Neural cell (in vitro differentiated cells): Measurements from ENCODE around the gene TGDS. TPM values are rescaled to one million over a fixed set of nuclear protein-coding genes. Genes with fewer than 3 reads are reported as not detected.

Source experiments
- H2AFZ ChIP-seq: fragments of 200-600, 300-800 bp; sonication (generic), shearing (Covaris generic); 2 replicates; pipeline ENCODE4 v1.6.0; 2014; ENCODE audit warnings: low read depth, mild to moderate bottlenecking, antibody characterized with exemption, low read length, moderate library complexity
- H3F3A ChIP-seq: fragments of 200-600 bp; shearing (Covaris generic); 2 replicates; pipeline ENCODE4 v1.6.1; 2016; ENCODE audit warnings: mild to moderate bottlenecking, moderate library complexity, mixed read lengths, antibody characterized with exemption, low read length; ENCODE audit not compliant: insufficient read depth, poor library complexity, severe bottlenecking
- H3K27ac ChIP-seq: fragments of 200-600, 300-800 bp; sonication (generic), shearing (Covaris generic); 2 replicates; pipeline ENCODE4 v1.5.1; 2014; ENCODE audit warnings: mild to moderate bottlenecking, low read length, moderate library complexity
- H3K27me3 ChIP-seq: fragments of 300-800, 200-600 bp; sonication (generic), shearing (Covaris generic); 2 replicates; pipeline ENCODE4 v1.6.0; 2014; ENCODE audit warnings: mild to moderate bottlenecking, low read depth, low read length, moderate library complexity; ENCODE audit not compliant: insufficient read depth
- H3K36me3 ChIP-seq: fragments of 300-800, 200-600 bp; sonication (generic), shearing (Covaris generic); 2 replicates; pipeline ENCODE4 v1.5.1; 2014; ENCODE audit warnings: mild to moderate bottlenecking, antibody characterized with exemption, low read length, moderate library complexity; ENCODE audit not compliant: insufficient read depth
- H3K4me2 ChIP-seq: fragments of 300-800, 200-600 bp; sonication (generic), shearing (Covaris generic); 2 replicates; pipeline ENCODE4 v1.6.0; 2014; ENCODE audit warnings: mild to moderate bottlenecking, low read length
- H3K4me3 ChIP-seq: fragments of 300-800, 200-600 bp; sonication (generic), shearing (Covaris generic); 2 replicates; pipeline ENCODE4 v1.5.1; 2014; ENCODE audit warnings: mild to moderate bottlenecking, low read length, moderate library complexity
- H3K79me2 ChIP-seq: fragments of 200-600 bp; shearing (Covaris generic); replicated peaks from 2 replicates; pipeline ENCODE4 v1.6.0; 2014; ENCODE audit warnings: mild to moderate bottlenecking, low read length, moderate library complexity; ENCODE audit not compliant: insufficient read depth
- H3K9ac ChIP-seq: fragments of 300-800, 200-600 bp; sonication (generic), shearing (Covaris generic); 2 replicates; pipeline ENCODE4 v1.6.1; 2016; ENCODE audit warnings: mild to moderate bottlenecking, low read length, mixed read lengths
- H3K9me2 ChIP-seq: fragments of 200-600 bp; shearing (Covaris generic); 2 replicates; pipeline ENCODE4 v1.6.1; 2016; ENCODE audit warnings: mild to moderate bottlenecking, low read length, mixed read lengths; ENCODE audit not compliant: insufficient read depth
- H3K9me3 ChIP-seq: fragments of 200-600, 300-800 bp; sonication (generic), shearing (Covaris generic); 2 replicates; pipeline ENCODE4 v1.6.1; 2016; ENCODE audit warnings: mild to moderate bottlenecking, mixed run types, low read length, moderate library complexity, mixed read lengths
- H4K20me1 ChIP-seq: fragments of 200-600 bp; shearing (Covaris generic); 2 replicates; pipeline ENCODE4 v1.6.1; 2016; ENCODE audit warnings: mild to moderate bottlenecking, mixed run types; ENCODE audit not compliant: insufficient read depth
- EP300 ChIP-seq: fragments of 450-650 bp; conservative IDR thresholded peaks from 2 replicates; pipeline ENCODE4 v1.6.1; 2014; ENCODE audit warnings: antibody characterized with exemption, mild to moderate bottlenecking, moderate library complexity; ENCODE audit not compliant: poor library complexity, severe bottlenecking
- EZH2 ChIP-seq: fragments of 200-600, 300-800 bp; shearing (Covaris generic), sonication (generic); IDR thresholded peaks from 2 replicates; pipeline ENCODE4 v1.6.1; 2014; ENCODE audit warnings: antibody characterized with exemption, low read length, borderline replicate concordance, mild to moderate bottlenecking; ENCODE audit not compliant: insufficient read depth, poor library complexity, severe bottlenecking
- MXI1 ChIP-seq: fragments of 450-650 bp; conservative IDR thresholded peaks from 2 replicates; pipeline ENCODE4 v1.6.1; 2014; ENCODE audit warnings: antibody characterized with exemption, mild to moderate bottlenecking; ENCODE audit not compliant: poor library complexity, severe bottlenecking
- POLR2AphosphoS5 ChIP-seq: IDR thresholded peaks from 2 replicates; pipeline ENCODE4 v1.6.1; 2012
- RAD21 ChIP-seq: fragments of 450-650 bp; conservative IDR thresholded peaks from 2 replicates; pipeline ENCODE4 v1.6.1; 2014; ENCODE audit warnings: antibody characterized with exemption, mild to moderate bottlenecking, moderate library complexity
- SMC3 ChIP-seq: fragments of 450-650 bp; conservative IDR thresholded peaks from 2 replicates; pipeline ENCODE4 v1.6.1; 2014; ENCODE audit warnings: antibody characterized with exemption, mild to moderate bottlenecking, moderate library complexity; ENCODE audit not compliant: poor library complexity
- TAF1 ChIP-seq: IDR thresholded peaks from 2 replicates; pipeline ENCODE4 v1.6.1; 2012; ENCODE audit warnings: low read depth
- polyA plus RNA-seq: library from polyadenylated mRNA; depleted of rRNA; stranded (reverse); fragments of >200 nt; gene quantifications from 2 replicates; pipeline ENCODE4 v1.2.3, GENCODE V29; 2014
- TF ChIP-seq, protein P1 (sequence below): fragments of 450-650 bp; IDR thresholded peaks from 2 replicates; pipeline ENCODE4 v1.5.1; 2014; ENCODE audit warnings: antibody characterized with exemption, mild to moderate bottlenecking, moderate library complexity; ENCODE audit not compliant: poor library complexity, severe bottlenecking
- TF ChIP-seq, protein P2 (sequence below): IDR thresholded peaks from 2 replicates; pipeline ENCODE4 v1.6.1; 2012; ENCODE audit warnings: borderline replicate concordance

TGDS gene
- polyA plus RNA-seq, 1 donor from 2014 or later = 10.2 TPM

DNA sequence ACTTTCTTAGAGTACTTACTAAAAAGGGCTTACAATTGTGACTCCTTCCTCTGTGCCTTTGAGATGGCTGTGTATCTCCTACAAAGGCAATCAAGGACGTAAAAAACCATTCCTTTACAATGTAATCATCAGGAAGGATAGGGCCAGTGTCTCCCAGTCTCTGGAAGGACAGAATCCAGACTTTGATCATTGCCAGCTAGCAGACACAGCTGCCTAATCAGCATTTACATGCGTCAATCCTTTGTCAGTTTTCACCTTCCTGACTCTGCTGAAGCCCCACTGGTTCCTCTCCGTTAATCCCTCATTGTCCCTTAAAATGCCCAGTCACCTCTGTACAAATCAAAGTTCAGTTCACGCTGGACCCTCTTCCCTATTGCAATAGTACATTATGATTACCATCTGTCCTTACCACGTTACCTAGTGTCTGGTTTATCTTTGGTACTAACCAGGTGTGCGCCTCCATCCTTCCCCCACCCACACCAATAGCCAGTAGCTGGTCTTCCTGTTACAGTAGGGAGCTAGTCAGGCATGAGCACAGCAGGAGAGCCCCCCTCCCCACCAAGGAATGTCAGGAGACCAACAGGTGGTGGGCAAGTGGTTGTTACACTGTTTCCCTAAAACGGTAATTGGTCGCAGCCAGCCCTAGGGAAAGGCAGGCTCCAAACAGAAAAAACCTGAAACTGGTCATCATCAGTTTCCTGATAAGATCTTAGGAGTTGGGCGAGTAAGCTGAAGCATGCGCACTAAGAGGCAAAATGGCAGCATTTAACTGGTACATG, 49.7 kb downstream of the TGDS start:
- no peaks in the 10 kb centered on the region for H3K27me3 ChIP-seq
- no peaks in the 10 kb centered on the region for H3F3A ChIP-seq
- H3K27ac ChIP-seq = no peak overlapping the region
- no peaks in the 10 kb centered on the region for H3K9me2 ChIP-seq
- H2AFZ ChIP-seq = no peak overlapping the region
- no peak overlapping the region for H3K4me3 ChIP-seq
- H3K36me3 ChIP-seq = no peaks in the 10 kb centered on the region
- H3K9ac ChIP-seq = no peak overlapping the region
- H4K20me1 ChIP-seq = no peaks in the 10 kb centered on the region
- TF ChIP-seq EP300 (no peak), MXI1 (no peak), POLR2AphosphoS5 (no peak), TAF1 (no peak)
- no peaks in the 10 kb centered on the region for H3K9me3 ChIP-seq
- no peaks in the 10 kb centered on the region for H3K79me2 ChIP-seq
- H3K4me2 ChIP-seq = no peak overlapping the region

DNA sequence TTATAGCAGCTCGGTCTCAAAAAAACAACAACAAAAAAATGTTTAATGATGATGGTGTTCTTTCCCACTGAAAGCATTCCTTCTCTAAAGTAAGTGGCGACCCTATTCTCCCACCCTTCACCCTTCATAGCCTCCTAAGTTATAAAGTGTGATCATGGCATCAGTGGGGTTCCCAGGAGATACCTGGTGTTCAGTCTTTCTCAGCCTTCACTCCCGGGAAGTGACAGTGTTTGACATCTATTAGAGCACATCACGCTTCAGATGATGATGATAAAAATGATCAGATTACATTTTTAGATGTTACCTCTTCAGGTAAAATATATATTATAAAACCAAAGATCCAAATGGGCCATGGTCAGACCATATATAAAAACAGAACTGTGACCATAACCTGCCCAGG, 51.0 kb downstream of the TGDS start:
- H3K4me3 ChIP-seq = no peak overlapping the region
- no peaks in the 10 kb centered on the region for H3K9me2 ChIP-seq
- no peaks in the 10 kb centered on the region for H3K79me2 ChIP-seq
- no peaks in the 10 kb centered on the region for H3K27me3 ChIP-seq
- TF ChIP-seq EP300 = peak; percentile 74
- peak; percentile 57 for TF ChIP-seq POLR2AphosphoS5
- TF ChIP-seq, protein P1, sequence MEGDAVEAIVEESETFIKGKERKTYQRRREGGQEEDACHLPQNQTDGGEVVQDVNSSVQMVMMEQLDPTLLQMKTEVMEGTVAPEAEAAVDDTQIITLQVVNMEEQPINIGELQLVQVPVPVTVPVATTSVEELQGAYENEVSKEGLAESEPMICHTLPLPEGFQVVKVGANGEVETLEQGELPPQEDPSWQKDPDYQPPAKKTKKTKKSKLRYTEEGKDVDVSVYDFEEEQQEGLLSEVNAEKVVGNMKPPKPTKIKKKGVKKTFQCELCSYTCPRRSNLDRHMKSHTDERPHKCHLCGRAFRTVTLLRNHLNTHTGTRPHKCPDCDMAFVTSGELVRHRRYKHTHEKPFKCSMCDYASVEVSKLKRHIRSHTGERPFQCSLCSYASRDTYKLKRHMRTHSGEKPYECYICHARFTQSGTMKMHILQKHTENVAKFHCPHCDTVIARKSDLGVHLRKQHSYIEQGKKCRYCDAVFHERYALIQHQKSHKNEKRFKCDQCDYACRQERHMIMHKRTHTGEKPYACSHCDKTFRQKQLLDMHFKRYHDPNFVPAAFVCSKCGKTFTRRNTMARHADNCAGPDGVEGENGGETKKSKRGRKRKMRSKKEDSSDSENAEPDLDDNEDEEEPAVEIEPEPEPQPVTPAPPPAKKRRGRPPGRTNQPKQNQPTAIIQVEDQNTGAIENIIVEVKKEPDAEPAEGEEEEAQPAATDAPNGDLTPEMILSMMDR = no peak
- no peak overlapping the region for H3K27ac ChIP-seq
- H3K4me2 ChIP-seq = no peak overlapping the region
- H3F3A ChIP-seq = no peaks in the 10 kb centered on the region
- no peaks in the 10 kb centered on the region for H3K36me3 ChIP-seq
- H3K9me3 ChIP-seq = no peaks in the 10 kb centered on the region
- no peak overlapping the region for H3K9ac ChIP-seq
- H4K20me1 ChIP-seq = no peaks in the 10 kb centered on the region
- no peak overlapping the region for H2AFZ ChIP-seq

DNA sequence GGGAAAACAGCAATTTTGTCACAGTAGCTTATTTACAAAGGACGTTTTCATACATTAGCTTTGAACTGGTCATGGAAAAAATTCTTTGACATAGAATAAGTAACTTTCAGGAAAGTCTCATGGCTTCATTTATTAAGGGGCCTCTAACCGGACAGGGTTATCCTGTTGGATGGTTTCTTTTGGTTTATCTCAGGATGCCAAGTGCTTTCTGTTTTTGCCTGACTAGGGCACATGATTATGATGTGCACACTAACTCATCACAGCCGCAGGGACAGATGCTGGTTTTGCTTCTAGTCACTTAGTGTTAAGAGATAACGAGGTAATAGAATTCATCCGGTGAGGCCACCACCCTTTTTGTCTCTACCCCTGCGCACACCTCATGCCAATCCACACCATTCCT, 53.0 kb downstream of the TGDS start:
- Histone ChIP-seq H3K27ac (no peak overlapping the region), H3F3A (no peaks in the 10 kb centered on the region), H3K36me3 (no peaks in the 10 kb centered on the region), H3K4me3 (no peak overlapping the region), H3K79me2 (no peaks in the 10 kb centered on the region), H2AFZ (no peak overlapping the region), H3K4me2 (no peak overlapping the region), H3K9me3 (no peaks in the 10 kb centered on the region), H3K9me2 (no peaks in the 10 kb centered on the region), H3K27me3 (no peaks in the 10 kb centered on the region), H3K9ac (no peak overlapping the region), H4K20me1 (no peaks in the 10 kb centered on the region)
- TF ChIP-seq EZH2 (no peak), EP300 (no peak), RAD21 (no peak), SMC3 (no peak), POLR2AphosphoS5 (no peak), MXI1 (no peak), TAF1 (no peak)
- TF ChIP-seq, protein P1 = no peak
- TF ChIP-seq, protein P2, sequence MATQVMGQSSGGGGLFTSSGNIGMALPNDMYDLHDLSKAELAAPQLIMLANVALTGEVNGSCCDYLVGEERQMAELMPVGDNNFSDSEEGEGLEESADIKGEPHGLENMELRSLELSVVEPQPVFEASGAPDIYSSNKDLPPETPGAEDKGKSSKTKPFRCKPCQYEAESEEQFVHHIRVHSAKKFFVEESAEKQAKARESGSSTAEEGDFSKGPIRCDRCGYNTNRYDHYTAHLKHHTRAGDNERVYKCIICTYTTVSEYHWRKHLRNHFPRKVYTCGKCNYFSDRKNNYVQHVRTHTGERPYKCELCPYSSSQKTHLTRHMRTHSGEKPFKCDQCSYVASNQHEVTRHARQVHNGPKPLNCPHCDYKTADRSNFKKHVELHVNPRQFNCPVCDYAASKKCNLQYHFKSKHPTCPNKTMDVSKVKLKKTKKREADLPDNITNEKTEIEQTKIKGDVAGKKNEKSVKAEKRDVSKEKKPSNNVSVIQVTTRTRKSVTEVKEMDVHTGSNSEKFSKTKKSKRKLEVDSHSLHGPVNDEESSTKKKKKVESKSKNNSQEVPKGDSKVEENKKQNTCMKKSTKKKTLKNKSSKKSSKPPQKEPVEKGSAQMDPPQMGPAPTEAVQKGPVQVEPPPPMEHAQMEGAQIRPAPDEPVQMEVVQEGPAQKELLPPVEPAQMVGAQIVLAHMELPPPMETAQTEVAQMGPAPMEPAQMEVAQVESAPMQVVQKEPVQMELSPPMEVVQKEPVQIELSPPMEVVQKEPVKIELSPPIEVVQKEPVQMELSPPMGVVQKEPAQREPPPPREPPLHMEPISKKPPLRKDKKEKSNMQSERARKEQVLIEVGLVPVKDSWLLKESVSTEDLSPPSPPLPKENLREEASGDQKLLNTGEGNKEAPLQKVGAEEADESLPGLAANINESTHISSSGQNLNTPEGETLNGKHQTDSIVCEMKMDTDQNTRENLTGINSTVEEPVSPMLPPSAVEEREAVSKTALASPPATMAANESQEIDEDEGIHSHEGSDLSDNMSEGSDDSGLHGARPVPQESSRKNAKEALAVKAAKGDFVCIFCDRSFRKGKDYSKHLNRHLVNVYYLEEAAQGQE = no peak
